HG03196 (cell line): ENCODE data around the gene C1S.
"Not testable (repeated sequence)": the region's sequence is repeated elsewhere in the genome, so short reads cannot be mapped to it uniquely, and the experiment has no call there.

Experiments used
- ATAC-seq: cut with Tn5 transposase; IDR thresholded peaks from one replicate; pipeline ENCODE4 v1.9.1; 2021; ENCODE audit not compliant: unreplicated experiment

C1S gene

GRCh38 chr12:7101047-7101693 is 40.7 kb downstream of the C1S start:
- ATAC-seq, result no peak

DNA sequence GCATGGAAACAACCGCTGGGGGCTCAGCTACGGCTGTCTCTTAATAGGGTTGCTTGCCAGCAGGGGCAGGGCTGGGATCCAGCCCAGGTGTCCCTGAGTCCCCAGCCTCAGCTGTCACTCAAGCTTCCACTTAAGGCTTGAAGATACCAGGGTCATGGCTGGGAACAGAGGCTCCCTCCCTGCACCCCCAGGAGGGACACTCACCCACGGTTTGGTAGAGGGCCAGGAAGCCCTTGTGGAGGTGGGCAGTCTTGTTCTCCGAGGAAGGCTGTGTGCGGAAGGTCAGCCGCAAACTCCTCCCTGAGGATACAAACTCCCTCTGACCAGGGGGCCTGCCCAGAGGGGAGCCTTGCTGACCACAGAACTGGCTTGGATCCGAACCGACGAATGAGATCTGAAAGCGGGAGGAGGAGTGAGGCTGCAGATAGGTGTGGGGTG is 41.2 kb downstream of the C1S start:
- no peak for ATAC-seq

DNA sequence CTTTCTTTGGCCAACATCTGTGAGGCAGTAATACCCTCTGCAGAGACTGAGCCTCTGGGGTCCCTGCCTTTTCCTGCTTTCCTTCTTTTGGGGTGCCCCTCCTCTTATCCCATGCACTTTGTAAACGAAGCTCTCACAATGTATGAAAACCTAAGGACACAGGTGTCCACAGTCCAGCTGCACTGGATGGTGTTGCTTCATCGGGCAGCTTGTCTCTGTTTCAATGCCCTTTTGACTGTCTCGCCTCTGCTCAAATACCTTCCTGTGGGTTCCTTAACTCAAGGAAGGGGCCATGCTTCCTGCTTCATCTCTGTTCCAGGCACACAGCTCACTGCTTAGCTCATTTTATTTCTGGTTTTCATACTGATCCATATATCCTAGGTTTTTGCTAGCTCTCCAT is 42.1 kb downstream of the C1S start:
- ATAC-seq, result no peak

GRCh38 chr12:7103837-7104584 is 43.5 kb downstream of the C1S start:
- no peak for ATAC-seq

DNA sequence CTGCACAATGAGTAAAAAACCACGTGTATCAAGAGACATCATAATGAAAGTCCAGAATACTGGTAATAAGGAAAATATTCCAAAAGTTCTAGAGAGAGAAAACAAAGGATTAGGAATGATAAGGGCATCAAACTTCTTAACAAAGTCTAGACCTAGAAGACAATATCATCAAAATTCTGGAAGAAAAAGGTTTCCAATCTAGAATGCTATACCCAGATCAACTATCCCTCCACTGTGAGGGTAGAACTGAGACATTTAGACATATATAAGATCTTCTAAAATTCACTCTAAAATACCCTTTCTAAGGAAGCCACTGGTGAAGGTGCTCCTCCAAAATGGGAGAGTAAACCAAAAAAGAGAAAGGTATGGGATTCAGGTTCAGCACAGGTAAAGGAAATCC is 45.6 kb downstream of the C1S start:
- ATAC-seq, result no peak

GRCh38 chr12:7107181-7107580 is 46.7 kb downstream of the C1S start:
- not testable (repeated sequence) for ATAC-seq

DNA sequence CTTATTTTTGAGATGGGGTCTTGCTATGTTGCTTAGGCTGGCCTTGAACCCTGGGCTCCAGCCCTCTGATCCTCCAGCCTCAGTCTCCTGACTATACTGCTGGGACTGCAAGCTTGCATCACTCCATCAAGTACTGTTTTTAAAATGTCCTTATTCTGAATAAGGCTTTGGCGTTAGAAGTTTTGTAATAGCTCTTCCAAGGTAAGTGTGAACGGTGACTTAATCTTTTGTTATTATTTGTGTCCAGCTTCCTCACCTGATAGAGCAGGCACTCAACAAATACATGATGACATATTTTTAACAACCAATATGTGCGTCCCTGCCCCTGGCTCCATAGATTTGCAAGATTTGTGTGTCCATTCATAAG is 47.1 kb downstream of the C1S start:
- ATAC-seq, result no peak

GRCh38 chr12:7108003-7108795 is 47.7 kb downstream of the C1S start:
- peak; percentile 85 for ATAC-seq

DNA sequence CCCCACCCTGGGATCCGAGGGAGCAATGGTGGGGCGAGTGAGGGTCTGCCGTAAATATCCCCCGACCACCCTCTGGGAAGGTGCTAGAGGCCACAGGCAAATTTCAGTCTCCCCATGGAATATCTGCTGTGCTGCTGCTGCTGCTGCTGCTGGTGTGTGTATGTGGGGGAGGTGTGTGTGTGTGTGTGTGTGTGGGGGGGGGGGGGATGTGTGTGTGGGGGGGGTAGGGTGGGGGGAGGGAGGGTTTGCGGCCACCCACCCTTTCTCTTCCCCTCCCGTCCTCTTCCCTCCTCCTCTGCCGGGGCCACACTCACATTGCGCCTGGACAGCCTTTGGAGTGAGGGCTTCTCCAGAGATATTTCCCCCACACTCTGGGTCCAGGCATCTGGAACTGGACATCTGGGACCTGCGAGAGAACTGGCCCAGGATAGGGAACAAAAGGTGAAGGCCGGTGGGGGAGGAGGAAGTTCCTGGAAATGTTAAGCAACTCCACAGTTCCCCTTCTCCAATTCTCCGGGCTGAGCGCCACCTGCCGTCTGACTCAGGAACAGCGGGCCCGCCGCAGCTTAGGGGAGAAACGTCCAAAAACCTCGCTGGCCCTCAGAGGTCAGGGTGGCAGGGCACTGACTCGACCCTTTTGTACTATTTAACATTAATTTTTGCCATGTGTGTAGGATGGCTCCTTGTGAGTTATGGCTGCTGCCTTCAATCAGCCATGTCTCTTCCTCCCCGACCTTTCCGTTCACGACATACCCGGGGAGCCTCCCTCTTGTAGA is 48.5 kb downstream of the C1S start, which contains the start of gene C1RL:
TSS of gene C1RL (minus strand) at position 419 of the 776 bp plus-strand sequence. CDS start at position 385, 34 bp downstream.
- ATAC-seq, result peak; percentile 39

DNA sequence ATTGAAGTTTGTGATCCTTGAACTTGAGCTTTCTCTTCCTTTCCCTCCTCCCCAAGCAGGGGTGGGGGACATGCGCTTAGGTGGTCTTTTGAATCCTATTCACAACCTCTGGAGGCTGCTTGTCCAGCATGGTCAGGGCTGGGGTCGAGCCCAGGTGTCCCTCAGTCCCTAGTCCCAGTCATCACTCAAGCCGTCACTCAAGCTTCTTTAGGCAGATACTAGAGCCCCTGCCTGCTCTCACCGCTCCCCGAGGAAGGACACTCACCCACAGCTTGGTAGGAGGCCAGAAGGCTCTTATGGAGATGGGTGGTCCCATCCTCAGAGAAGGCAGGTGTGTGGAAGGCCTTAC is 49.0 kb downstream of the C1S start:
- no peak for ATAC-seq

DNA sequence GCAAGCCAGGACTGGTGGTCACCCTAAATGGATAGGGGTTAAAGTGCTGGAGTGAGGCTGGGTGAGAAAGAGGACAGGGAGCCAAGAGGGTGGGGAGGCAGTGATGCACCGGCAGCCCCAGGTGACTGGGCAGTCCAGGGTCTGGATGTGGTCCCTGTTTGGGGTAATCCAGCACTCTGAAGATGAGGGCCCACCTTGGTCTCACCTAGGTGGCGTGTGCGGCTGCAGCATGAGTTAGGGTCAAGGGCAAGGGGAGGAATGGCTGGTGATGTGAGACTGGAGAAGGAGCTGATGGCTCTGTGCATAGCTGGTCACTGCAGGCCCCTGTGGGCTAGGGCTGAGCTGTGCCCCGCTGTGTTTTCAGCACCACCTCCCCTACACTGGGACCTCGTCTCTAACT is 50.1 kb downstream of the C1S start:
- ATAC-seq, result no peak

DNA sequence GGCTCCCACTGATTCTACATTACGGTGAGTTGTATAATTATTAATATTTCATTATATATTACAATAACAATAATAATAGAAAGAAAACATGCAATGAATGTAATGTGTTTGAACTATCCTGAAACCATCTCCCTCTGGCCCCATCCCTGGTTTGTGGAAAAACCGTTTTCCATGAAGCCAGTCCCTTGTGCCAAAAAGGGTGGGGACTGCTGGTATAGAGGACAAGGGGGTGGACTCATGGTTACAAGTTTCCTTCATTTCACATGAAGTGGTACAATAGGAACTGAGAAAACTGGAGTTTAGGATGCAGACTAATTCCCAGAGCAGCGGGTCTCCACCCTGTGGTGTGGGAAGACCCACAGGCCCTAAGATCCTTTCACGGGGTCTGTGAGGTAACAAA is 51.5 kb downstream of the C1S start:
- no peak for ATAC-seq

DNA sequence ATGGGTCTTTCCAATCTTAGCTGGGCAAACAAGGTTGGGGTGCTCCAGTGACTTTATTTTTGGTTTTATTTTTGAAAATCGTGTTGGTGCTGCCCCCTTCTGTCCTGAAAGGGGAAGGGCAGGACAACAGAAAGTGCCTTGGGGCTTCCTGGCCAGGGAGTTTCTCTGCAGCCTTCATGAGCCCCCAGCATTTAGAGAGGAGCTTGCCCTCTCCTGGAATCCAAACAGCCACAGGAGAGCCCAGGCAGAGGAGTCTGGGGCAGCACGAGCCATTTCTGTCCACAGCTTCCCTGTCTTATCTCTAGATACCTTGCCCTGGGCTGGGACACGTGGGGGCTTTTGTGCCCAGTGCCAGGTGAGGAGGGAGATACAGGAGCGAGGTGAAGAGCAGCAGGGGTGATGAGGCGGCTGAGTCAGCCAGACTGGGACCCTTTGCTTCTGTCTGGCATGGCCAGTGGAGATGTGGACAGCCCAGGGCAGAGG is 52.9 kb downstream of the C1S start:
- ATAC-seq, result no peak

DNA sequence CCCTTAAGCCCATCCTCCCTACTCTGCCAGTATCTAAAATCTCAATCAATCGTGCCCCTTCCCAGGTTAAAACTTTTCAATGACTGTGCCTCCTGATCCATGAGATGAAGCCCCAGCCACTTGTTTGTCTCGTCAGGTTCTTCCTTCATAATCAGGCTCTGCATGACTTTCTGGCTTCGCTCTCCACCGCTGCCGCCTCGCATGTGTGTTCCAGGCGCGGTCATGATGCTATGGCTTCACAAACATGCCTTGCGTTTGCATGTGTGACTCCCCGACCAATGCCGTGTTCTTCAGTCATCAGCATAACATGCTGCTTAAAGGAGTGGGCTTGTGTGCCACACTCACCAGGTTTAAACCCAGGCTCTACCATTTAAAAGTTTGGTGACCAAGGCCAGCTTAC is 53.5 kb downstream of the C1S start:
- no peak for ATAC-seq

- ATAC-seq, result no peak
Measured at GRCh38 chr12:7114851-7115250, 54.3 kb downstream of the C1S start.

GRCh38 chr12:7116196-7116595 is 55.7 kb downstream of the C1S start:
- ATAC-seq, result no peak

DNA sequence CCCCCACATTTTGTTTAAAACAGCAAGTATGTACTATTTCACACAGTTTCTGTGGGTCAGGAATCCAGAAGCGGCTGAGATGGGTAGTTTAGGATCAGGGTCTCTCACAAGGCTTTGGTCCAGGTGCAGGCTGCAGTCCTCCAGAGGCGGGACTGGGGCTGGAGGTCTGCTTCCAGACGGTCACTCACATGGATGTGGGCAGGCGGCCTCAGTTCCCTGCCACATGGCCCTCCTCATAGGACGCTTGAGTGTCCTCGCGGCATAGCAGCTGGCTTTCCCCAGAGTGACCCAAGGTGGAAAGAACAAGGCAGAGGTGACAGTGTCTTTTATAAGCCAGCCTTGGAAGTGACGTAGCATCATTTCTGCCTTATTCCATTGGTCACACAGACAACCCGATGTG is 56.4 kb downstream of the C1S start:
- no peak for ATAC-seq

DNA sequence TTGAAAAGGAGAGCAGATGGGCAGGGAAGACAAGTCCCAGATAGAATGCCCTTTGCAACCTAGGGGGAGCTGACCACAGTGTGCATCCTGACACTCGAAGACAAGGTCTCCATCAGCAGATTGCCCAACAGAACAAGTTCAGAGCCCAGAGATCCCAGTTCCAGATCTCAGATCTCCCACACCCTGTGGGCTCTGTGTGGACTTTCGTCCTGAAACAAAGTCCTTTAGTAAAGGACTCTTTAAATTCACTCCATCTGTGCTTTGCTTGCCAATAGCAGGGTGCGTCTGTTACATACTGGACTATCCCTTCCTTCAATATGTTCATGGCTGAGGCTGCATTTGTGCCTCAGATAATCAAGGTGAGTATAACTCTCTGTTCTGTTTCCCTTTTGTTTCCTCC is 57.2 kb downstream of the C1S start:
- no peak for ATAC-seq

DNA sequence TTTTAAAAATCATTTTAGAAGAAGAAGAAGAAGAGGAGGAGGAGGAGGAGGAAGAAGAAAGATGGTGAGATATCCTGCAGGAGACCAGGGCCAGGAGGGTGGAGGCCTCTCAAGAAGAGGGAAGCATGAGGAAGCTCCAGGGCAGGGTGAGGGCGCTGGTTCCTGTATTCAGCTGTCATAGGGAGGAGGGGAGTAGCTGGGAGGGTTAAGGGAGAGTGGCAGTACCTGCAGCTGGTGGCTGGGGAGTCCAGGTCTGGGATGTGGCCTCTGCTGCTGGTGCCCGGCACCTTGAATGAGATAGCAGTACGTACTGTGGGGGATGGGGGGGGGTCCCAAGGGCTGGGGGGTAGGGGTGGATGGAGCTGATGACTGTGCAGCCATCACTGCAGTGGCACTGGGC is 58.4 kb downstream of the C1S start:
- no peak for ATAC-seq

DNA sequence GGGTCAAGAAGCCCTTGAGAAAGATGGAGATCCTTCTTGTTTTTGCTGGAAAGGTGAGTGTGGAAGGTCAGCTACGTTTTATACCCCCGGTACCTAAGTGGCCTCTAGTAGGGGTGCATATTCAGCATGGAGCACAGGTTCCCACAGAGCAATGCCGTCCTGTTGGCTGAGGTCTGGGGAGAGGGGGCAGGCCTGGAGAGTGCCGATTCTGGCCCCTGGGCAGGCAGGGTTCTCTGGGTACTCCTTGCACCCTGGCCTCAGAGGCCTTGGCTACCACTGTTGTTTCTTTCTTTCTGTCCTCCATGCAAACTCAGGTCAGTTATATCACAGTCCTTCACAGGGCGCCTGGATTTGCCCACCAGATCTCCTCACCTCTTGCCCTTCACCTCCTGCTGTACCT is 59.6 kb downstream of the C1S start:
- ATAC-seq, result no peak
